IPS-NIHi7 (cell line): ENCODE results near the gene CCDC43.

Source experiments
- DNase-seq: peaks from one replicate; pipeline ENCODE4 v3.0.0; 2012; ENCODE audit warnings: mixed read lengths; ENCODE audit errors: extremely low spot score

The CCDC43 gene

DNA sequence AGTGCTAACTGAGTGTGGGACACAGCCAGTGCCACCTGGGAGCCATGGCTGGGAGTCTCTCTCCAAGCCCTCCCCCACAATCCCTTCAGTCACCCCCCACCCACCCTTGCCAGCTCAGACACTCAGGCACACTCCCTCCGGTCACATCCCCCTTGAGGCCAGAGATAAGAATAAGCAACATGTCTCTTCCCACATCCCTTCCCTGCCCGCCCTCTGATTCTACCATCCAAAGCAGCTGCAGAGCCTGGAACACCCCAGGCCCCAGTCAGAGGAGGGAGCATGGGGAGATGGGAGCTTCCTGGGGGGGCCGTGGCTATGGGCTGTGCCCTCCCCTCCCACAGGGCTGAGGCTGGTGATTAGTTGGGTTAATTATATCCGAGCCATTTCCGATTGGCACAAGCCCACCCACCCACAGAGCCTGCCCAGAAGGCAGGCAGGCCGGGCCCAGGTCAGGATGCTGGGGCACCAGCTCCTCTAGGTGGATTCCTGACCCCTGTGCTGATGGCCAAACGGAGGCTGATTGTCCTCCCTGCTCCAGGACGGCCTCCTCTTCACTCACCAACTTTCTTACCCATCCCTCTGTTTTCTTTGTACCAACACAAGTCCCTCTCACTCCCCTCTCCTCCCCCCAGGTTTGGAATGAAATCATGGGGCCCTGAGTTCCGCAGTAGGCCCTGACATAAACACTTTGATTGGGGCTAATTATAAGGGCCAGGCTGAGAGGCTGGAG, 61.9 kb downstream of the CCDC43 start:
- no peak for DNase-seq
